ENCODE data around the gene MUC20. TPM values are rescaled to one million over a fixed set of nuclear protein-coding genes. Genes with fewer than 3 reads are reported as not detected.
A peak's percentile ranks its signal among the peaks of the same experiment; 100 is the strongest.

MUC20 gene
- total and polyA plus RNA-seq, 4 donors, result 2.9 to 17.8 (median 11.1) TPM

DNA sequence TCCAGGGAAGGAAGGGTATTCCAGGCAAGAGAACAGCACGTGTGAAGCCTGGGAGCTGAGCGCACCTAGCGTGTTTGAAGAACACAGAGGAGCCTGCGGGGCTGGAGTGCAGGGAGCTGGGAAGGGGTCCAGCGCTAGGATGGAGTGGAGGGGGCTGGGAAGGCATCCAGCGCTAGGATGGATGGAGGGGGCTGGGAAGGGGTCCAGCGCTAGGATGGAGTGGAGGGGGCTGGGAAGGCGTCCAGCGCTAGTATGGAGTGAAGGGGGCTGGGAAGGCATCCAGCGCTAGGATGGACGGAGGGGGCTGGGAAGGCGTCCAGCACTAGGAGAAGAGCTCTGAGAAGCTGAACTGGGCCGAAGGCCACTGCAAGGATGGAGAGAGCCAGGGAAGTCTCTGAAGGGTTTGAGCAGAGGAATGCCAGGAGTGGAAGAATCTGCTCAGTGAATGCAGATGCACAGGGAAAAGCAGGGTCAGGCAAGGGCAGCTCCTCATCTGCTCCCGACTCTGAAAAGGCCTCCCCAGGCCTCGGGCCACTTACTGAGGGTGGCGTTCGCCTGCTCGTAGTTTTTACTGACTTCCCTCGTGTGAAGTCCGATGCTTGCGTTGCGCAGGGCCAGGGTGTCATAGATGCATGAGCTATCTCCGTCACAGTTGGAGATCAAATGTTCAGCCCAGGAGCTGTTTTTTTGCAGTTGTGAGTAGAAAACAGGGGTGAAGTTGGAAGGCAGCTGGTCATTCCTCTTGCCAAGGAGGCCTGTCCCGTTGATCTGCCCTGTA lies 39.8 kb downstream of the MUC20 start:
- peak in 1 of 2 donors; percentile 61 for DNase-seq
- Histone ChIP-seq H3K27ac (ENCODE audit: low read depth in 1 of 2, low read length in 2 of 2) (no peak overlapping the region), H3K4me3 (ENCODE audit: low read length in 2 of 2) (no peak overlapping the region), H3K27me3 (ENCODE audit: control insufficient read depth in 1 of 2, insufficient read depth in 2 of 2, low read length in 1 of 2) (peaks cover 0 to 2% of the 10 kb centered on the region in 2 donors), H3K4me1 (ENCODE audit: control insufficient read depth in 1 of 2, insufficient read depth in 2 of 2, low read length in 2 of 2) (no peaks in the 10 kb centered on the region), H3K9me3 (ENCODE audit: control insufficient read depth, low read length) (no peaks in the 10 kb centered on the region), H3K36me3 (ENCODE audit: control insufficient read depth in 1 of 2, insufficient read depth in 2 of 2, low read length in 1 of 2) (no peaks in the 10 kb centered on the region)
- peak; percentile 87 for ATAC-seq (ENCODE audit: low FRiP score)
- WGBS, 2 donors, result 68 to 69% methylated on average over 24 of the region's 24 CpGs
- intact Hi-C loops (cut with DNase I), result no loop called here

DNA sequence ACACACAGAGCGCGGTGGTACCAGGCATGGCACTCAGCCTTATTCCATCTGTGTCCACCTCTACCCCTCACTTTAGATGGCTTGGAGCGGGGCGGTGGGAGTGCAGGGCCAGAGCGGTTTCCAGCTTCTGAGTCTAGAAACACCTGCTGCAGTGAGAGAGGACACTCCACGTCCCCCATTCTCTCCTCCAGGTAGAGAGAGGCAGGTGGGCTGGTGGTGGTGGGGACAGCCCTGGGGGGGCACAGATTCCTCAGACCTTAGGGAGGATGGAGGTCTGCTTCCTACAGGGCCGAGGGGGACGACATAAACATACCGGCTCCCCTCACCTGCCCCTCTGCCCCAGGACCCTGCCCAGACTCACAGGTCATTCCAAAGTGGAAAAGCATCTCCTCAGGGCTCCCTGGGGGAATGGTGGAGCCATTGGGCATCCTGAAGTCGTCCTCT lies 40.4 kb downstream of the MUC20 start:
- Histone ChIP-seq H3K4me1 (ENCODE audit: control insufficient read depth in 1 of 2, insufficient read depth in 2 of 2, low read length in 2 of 2) (no peaks in the 10 kb centered on the region), H3K9me3 (ENCODE audit: control insufficient read depth, low read length) (no peaks in the 10 kb centered on the region), H3K27me3 (ENCODE audit: control insufficient read depth in 1 of 2, insufficient read depth in 2 of 2, low read length in 1 of 2) (peaks cover 0 to under 1% of the 10 kb centered on the region in 2 donors), H3K36me3 (ENCODE audit: control insufficient read depth in 1 of 2, insufficient read depth in 2 of 2, low read length in 1 of 2) (no peaks in the 10 kb centered on the region), H3K27ac (ENCODE audit: low read depth in 1 of 2, low read length in 2 of 2) (no peak overlapping the region), H3K4me3 (ENCODE audit: low read length in 2 of 2) (no peak overlapping the region)
- DNase-seq (peak in 1 of 2 donors; percentile 75), ATAC-seq (ENCODE audit: low FRiP score) (no peak)
- 65 to 76% methylated on average over 10 of the region's 10 CpGs for WGBS, 2 donors
- intact Hi-C loops (cut with DNase I), result no loop called here

DNA sequence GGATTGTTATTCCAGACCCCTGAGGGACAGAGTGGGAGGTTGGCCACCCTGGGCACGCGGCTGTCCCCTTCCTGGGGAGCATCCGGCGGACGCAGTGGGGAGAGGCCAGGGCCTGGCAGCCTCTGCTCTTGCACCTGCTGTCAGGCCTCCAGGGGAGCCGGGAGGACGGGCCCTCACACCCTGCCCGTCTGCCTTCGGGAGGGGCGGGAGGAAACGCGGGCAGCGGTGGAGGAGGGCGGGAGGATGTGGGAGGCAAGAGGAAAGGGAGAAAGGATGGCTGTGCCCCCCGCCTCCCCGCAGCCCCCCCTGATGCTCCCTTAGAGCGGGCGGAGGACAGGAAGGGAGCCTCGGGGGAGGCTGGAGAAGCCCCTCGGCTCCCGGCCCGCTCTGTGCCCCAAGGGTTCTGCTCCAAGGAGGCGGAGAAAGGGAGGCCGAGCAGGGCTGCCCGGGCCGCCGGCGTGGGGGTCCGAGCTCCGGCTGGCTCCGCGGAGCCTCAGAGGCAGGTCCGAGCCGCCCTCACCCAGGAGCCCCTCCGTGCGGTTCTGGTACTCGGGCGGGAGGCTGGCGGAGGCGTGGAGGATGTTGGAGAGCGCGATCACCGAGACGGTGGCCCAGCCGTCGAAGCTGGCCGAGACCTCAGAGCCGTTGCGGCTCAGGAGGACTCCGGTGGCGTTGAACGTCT lies 40.9 kb downstream of the MUC20 start:
- Histone ChIP-seq H3K27ac (ENCODE audit: low read depth in 1 of 2, low read length in 2 of 2) (no peak overlapping the region), H3K9me3 (ENCODE audit: control insufficient read depth, low read length) (no peaks in the 10 kb centered on the region), H3K4me3 (ENCODE audit: low read length in 2 of 2) (no peak overlapping the region), H3K27me3 (ENCODE audit: control insufficient read depth in 1 of 2, insufficient read depth in 2 of 2, low read length in 1 of 2) (no peaks in the 10 kb centered on the region), H3K4me1 (ENCODE audit: control insufficient read depth in 1 of 2, insufficient read depth in 2 of 2, low read length in 2 of 2) (no peaks in the 10 kb centered on the region), H3K36me3 (ENCODE audit: control insufficient read depth in 1 of 2, insufficient read depth in 2 of 2, low read length in 1 of 2) (no peaks in the 10 kb centered on the region)
- 17 to 26% methylated on average over 39 to 52 of the region's 52 CpGs for WGBS, 2 donors
- no peak for ATAC-seq (ENCODE audit: low FRiP score)
- DNase-seq, result peak in 1 of 2 donors; percentile 73
- intact Hi-C loops (cut with DNase I), result no loop called here

DNA sequence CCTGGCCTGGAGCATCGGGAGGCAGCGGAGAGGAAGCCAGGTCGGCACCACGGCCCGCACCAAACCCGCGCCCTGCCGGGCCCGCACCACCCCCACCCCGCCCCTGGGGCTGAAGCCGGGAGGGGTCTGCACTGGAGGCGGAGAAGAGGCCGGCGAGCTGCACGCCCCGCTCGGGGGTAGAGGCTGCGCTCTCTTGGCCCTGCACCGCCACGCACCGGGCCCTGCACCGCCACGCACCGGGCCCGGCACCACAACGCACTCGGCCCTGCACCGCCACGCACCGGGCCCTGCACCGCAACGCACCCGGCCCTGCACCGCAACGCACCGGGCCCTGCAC lies 41.4 kb downstream of the MUC20 start:
- ATAC-seq (ENCODE audit: low FRiP score) (no peak), DNase-seq (peak in 1 of 2 donors; percentile 65)
- no peaks in the 10 kb centered on the region for H3K4me1 ChIP-seq (ENCODE audit: control insufficient read depth in 1 of 2, insufficient read depth in 2 of 2, low read length in 2 of 2)
- WGBS, 2 donors, result 67 to 73% methylated on average over 32 to 36 of the region's 36 CpGs
- intact Hi-C loops (cut with DNase I), result no loop called here
- H3K4me3 ChIP-seq (ENCODE audit: low read length in 2 of 2), result no peak overlapping the region
- H3K36me3 ChIP-seq (ENCODE audit: control insufficient read depth in 1 of 2, insufficient read depth in 2 of 2, low read length in 1 of 2), result no peaks in the 10 kb centered on the region
- no peaks in the 10 kb centered on the region for H3K27me3 ChIP-seq (ENCODE audit: control insufficient read depth in 1 of 2, insufficient read depth in 2 of 2, low read length in 1 of 2)
- no peaks in the 10 kb centered on the region for H3K9me3 ChIP-seq (ENCODE audit: control insufficient read depth, low read length)
- no peak overlapping the region for H3K27ac ChIP-seq (ENCODE audit: low read depth in 1 of 2, low read length in 2 of 2)

DNA sequence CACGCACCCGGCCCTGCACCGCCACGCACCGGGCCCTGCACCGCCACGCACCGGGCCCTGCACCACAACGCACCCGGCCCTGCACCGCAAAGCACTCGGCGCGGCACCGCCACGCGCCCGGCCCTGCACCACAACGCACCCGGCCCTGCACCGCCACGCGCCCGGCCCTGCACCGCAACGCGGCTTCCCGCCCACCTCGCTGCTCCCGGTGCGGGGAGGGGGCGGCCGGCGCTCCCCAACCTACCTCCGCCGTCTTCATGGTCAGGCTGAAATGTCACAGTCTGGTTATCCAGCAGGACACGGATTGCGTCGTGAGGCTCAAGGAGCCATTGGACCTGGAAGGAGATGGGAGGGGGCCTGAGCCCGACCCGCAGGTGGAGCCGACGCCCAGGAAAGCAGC lies 41.8 kb downstream of the MUC20 start:
- DNase-seq, result peak in 1 of 2 donors; percentile 72
- Histone ChIP-seq H3K4me3 (ENCODE audit: low read length in 2 of 2) (no peak overlapping the region), H3K4me1 (ENCODE audit: control insufficient read depth in 1 of 2, insufficient read depth in 2 of 2, low read length in 2 of 2) (no peaks in the 10 kb centered on the region), H3K36me3 (ENCODE audit: control insufficient read depth in 1 of 2, insufficient read depth in 2 of 2, low read length in 1 of 2) (no peaks in the 10 kb centered on the region), H3K27me3 (ENCODE audit: control insufficient read depth in 1 of 2, insufficient read depth in 2 of 2, low read length in 1 of 2) (no peaks in the 10 kb centered on the region), H3K27ac (ENCODE audit: low read depth in 1 of 2, low read length in 2 of 2) (no peak overlapping the region), H3K9me3 (ENCODE audit: control insufficient read depth, low read length) (no peaks in the 10 kb centered on the region)
- no peak for ATAC-seq (ENCODE audit: low FRiP score)
- WGBS, 2 donors, result 84 to 87% methylated on average over 42 to 43 of the region's 43 CpGs
- intact Hi-C loops (cut with DNase I), result no loop called here

DNA sequence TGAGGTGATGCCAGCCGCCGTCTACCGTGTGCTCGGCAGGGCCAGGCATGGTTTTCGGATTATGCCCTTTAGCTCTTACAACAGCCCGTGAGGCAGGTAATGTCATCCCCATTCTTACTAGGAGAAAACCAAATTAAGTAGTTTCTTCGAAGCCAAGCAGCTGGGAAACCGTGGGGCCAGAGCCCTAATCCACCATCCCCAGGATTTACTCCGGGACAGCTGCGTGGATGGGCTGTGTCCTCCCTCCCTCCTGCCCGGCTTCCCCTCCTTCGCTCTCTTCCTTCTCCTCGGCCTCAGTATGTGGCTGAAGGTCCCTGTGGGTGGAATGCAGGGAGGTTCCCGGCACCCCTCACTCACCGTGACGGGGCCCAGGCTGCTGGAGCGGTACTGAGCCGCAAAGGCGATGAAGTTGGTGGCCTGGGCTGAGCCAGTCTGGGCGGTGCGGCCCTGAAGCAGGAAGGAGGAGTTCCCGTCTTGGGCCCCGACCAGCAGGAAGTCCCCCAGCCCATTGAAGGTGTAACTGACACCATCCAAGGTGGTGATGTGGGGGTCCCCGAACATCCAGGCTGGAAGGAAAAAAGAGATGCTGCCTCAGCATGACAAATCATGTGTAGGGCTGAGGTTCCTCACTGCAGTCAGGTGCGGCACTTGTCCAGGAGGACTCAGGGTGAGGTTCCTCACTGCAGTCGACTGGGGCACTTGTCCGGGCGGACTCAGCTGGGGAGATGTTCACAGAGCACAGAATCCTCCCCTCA lies 42.5 kb downstream of the MUC20 start:
- no peaks in the 10 kb centered on the region for H3K4me1 ChIP-seq (ENCODE audit: control insufficient read depth in 1 of 2, insufficient read depth in 2 of 2, low read length in 2 of 2)
- DNase-seq (peak in 1 of 2 donors; percentile 67), ATAC-seq (ENCODE audit: low FRiP score) (no peak)
- H3K27ac ChIP-seq (ENCODE audit: low read depth in 1 of 2, low read length in 2 of 2), result no peak overlapping the region
- H3K9me3 ChIP-seq (ENCODE audit: control insufficient read depth, low read length), result no peaks in the 10 kb centered on the region
- H3K4me3 ChIP-seq (ENCODE audit: low read length in 2 of 2), result no peak overlapping the region
- no peaks in the 10 kb centered on the region for H3K27me3 ChIP-seq (ENCODE audit: control insufficient read depth in 1 of 2, insufficient read depth in 2 of 2, low read length in 1 of 2)
- intact Hi-C loops (cut with DNase I), result no loop called here
- H3K36me3 ChIP-seq (ENCODE audit: control insufficient read depth in 1 of 2, insufficient read depth in 2 of 2, low read length in 1 of 2), result no peaks in the 10 kb centered on the region
- 82 to 87% methylated on average over 28 of the region's 28 CpGs for WGBS, 2 donors

DNA sequence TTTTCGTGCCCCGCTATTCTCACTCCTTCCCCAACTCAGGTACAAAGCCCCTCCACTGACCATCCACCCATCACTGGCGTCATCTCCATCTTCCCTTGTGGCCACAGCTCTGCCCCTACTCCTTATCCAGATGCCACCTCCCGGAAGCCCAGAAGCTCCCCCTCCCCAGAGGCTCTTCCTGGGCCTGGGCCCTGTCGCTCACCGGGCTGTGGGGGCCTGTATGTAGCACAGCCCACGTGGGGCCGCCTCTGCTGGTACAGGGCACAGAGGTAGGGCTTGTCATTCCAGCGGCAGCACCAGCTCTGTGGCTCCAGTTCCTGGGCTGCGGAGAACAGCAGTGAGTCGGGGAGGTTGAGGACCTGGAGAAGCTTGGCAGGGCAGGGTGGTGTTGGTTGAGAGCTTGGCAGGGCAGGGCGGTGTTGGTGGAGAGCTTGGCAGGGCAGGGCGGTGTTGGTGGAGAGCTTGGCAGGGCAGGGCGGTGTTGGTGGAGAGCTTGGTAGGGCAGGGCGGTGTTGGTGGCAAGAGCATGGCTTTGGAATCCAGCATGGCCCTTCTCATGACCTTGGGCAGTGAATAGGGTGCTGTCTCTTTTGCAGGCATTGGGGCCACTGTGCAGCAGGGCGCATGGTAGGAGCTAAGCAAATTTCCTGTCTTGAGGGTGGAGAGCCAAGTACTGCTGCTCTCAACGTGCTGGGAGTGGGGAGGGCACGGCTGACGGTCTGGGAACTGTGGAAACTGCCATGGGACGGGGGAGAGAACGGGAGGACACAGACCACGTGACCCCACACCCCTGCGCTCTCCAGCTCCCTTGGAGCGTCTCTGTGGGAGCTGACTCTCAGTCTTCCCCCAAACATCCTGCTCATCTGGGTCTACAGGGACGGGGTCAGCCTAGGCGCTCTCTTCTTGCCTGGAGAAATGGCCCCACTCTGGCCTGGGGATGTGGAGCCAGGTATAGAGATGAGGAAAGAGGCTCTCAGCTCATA lies 43.4 kb downstream of the MUC20 start:
- Histone ChIP-seq H3K4me3 (ENCODE audit: low read length in 2 of 2) (no peak overlapping the region), H3K27ac (ENCODE audit: low read depth in 1 of 2, low read length in 2 of 2) (no peak overlapping the region), H3K27me3 (ENCODE audit: control insufficient read depth in 1 of 2, insufficient read depth in 2 of 2, low read length in 1 of 2) (no peaks in the 10 kb centered on the region), H3K36me3 (ENCODE audit: control insufficient read depth in 1 of 2, insufficient read depth in 2 of 2, low read length in 1 of 2) (no peaks in the 10 kb centered on the region), H3K9me3 (ENCODE audit: control insufficient read depth, low read length) (no peaks in the 10 kb centered on the region), H3K4me1 (ENCODE audit: control insufficient read depth in 1 of 2, insufficient read depth in 2 of 2, low read length in 2 of 2) (no peaks in the 10 kb centered on the region)
- no peak for ATAC-seq (ENCODE audit: low FRiP score)
- DNase-seq, result peak in 1 of 2 donors; percentile 50
- 77 to 81% methylated on average over 25 to 26 of the region's 26 CpGs for WGBS, 2 donors
- intact Hi-C loops (cut with DNase I), result no loop called here

All from aorta (tissue), 5 donors.